HepG2 (cell line): Measurements from ENCODE around the gene NDC80. TPM values are rescaled to one million over a fixed set of nuclear protein-coding genes. Genes with fewer than 3 reads are reported as not detected.

Experiments
- ARID2 ChIP-seq: sonication (generic); formaldehyde crosslinking; IDR thresholded peaks from 2 replicates; pipeline ENCODE4 v1.8.1; 2022; ENCODE audit warnings: mild to moderate bottlenecking, missing genetic modification reagents, borderline replicate concordance
- ARNT2 ChIP-seq: sonication (generic); formaldehyde crosslinking; IDR thresholded peaks from 2 replicates; pipeline ENCODE4 v1.8.0; 2022; ENCODE audit warnings: mild to moderate bottlenecking, low read depth, missing genetic modification reagents, moderate library complexity
- MYNN ChIP-seq: sonication (generic); formaldehyde crosslinking; IDR thresholded peaks from 2 replicates; pipeline ENCODE4 v1.4.0; 2020; ENCODE audit warnings: mild to moderate bottlenecking, low read depth, missing genetic modification reagents
- NCOR1 ChIP-seq: fragments of 200-600 bp; sonication (generic); IDR thresholded peaks from 2 replicates; pipeline ENCODE4 v1.7.0; 2017; ENCODE audit warnings: antibody characterized with exemption, low read length, borderline replicate concordance
- ONECUT2 ChIP-seq: sonication (generic); formaldehyde crosslinking; IDR thresholded peaks from 2 replicates; pipeline ENCODE4 v1.4.0; 2020; ENCODE audit warnings: missing genetic modification reagents
- PHF8 ChIP-seq: sonication (generic); formaldehyde crosslinking; IDR thresholded peaks from 2 replicates; pipeline ENCODE4 v1.5.0; 2020; ENCODE audit warnings: missing genetic modification reagents
- SIX1 ChIP-seq: sonication (generic); formaldehyde crosslinking; IDR thresholded peaks from 2 replicates; pipeline ENCODE4 v1.4.0; 2020; ENCODE audit warnings: missing genetic modification reagents, borderline replicate concordance
- XBP1 ChIP-seq: sonication (generic); formaldehyde crosslinking; IDR thresholded peaks from 2 replicates; pipeline ENCODE4 v1.5.0; 2020; ENCODE audit warnings: missing genetic modification reagents
- ZBTB7A ChIP-seq: sonication (generic); formaldehyde crosslinking; IDR thresholded peaks from 2 replicates; pipeline ENCODE4 v1.8.0; 2022; ENCODE audit warnings: mild to moderate bottlenecking, missing genetic modification reagents
- ZNF552 ChIP-seq: sonication (generic); formaldehyde crosslinking; IDR thresholded peaks from 2 replicates; pipeline ENCODE4 v1.9.0; 2022; ENCODE audit warnings: missing genetic modification reagents, mild to moderate bottlenecking, borderline replicate concordance
- ZNF570 ChIP-seq: sonication (generic); formaldehyde crosslinking; IDR thresholded peaks from 2 replicates; pipeline ENCODE4 v1.4.0; 2020; ENCODE audit warnings: mild to moderate bottlenecking, missing genetic modification reagents, borderline replicate concordance
- ZNF678 ChIP-seq: sonication (generic); formaldehyde crosslinking; IDR thresholded peaks from 2 replicates; pipeline ENCODE4 v1.4.0; 2020; ENCODE audit warnings: mild to moderate bottlenecking, missing genetic modification reagents
- ZNF724P ChIP-seq: sonication (generic); formaldehyde crosslinking; IDR thresholded peaks from 2 replicates; pipeline ENCODE4 v1.8.0; 2022; ENCODE audit warnings: missing genetic modification reagents, borderline replicate concordance
- ZSCAN31 ChIP-seq: sonication (generic); formaldehyde crosslinking; IDR thresholded peaks from 2 replicates; pipeline ENCODE4 v1.5.0; 2020; ENCODE audit warnings: low read depth, mild to moderate bottlenecking, missing genetic modification reagents
- polyA plus RNA-seq, 8 experiments: library from polyadenylated mRNA; depleted of rRNA in 3 of 8; stranded (reverse) in 7 of 8; unstranded in 1 of 8; fragments of >200 nt; fragmentation: Illumina TruSeq in 4 of 8; extraction: Trizol in 4 of 8; gene quantifications; 2 replicates each; pipeline versions ENCODE4 v1.2.1 to v1.2.3, GENCODE V29; 2011 to 2016; ENCODE audit warnings: low read depth in 4 of 8, missing spikeins in 1 of 8, mixed read lengths in 1 of 8; ENCODE audit not compliant: insufficient read depth in 1 of 8
- total RNA-seq, 5 experiments: library from RNA; depleted of rRNA; stranded (reverse); fragments of >200 nt; fragmentation: Illumina TruSeq; extraction: Trizol; gene quantifications; 2 replicates each; pipeline ENCODE4 v1.2.3, GENCODE V29; 2016; ENCODE audit warnings: low read depth in 1 of 5
- TF ChIP-seq, protein P1 (sequence below): sonication (generic); formaldehyde crosslinking; IDR thresholded peaks from 2 replicates; pipeline ENCODE4 v1.8.0; 2022; ENCODE audit warnings: missing genetic modification reagents, low read depth, mild to moderate bottlenecking, borderline replicate concordance
- TF ChIP-seq, protein P2 (sequence below): sonication (generic); formaldehyde crosslinking; conservative IDR thresholded peaks from 2 replicates; pipeline ENCODE4 v1.4.0; 2020; ENCODE audit warnings: missing genetic modification reagents
- TF ChIP-seq, protein P3 (sequence below): sonication (generic); formaldehyde crosslinking; IDR thresholded peaks from 2 replicates; pipeline ENCODE4 v1.4.0; 2020; ENCODE audit warnings: mild to moderate bottlenecking, missing genetic modification reagents
- TF ChIP-seq, protein P4 (sequence below): sonication (generic); formaldehyde crosslinking; IDR thresholded peaks from 2 replicates; pipeline ENCODE4 v1.4.0; 2020; ENCODE audit warnings: missing genetic modification reagents
- TF ChIP-seq, protein P5 (sequence below): sonication (generic); formaldehyde crosslinking; IDR thresholded peaks from 2 replicates; pipeline ENCODE4 v1.4.0; 2020; ENCODE audit warnings: missing genetic modification reagents
- TF ChIP-seq, protein P6 (sequence below): fragments of 450-650 bp; IDR thresholded peaks from 2 replicates; pipeline ENCODE4 v1.6.1; 2016

The NDC80 gene
- total and polyA plus RNA-seq, 2 of the 13 experiments (the other 11 are each of a cell fraction or from before 2014, with no cell fraction given): 9.6 to 33.0 TPM

DNA sequence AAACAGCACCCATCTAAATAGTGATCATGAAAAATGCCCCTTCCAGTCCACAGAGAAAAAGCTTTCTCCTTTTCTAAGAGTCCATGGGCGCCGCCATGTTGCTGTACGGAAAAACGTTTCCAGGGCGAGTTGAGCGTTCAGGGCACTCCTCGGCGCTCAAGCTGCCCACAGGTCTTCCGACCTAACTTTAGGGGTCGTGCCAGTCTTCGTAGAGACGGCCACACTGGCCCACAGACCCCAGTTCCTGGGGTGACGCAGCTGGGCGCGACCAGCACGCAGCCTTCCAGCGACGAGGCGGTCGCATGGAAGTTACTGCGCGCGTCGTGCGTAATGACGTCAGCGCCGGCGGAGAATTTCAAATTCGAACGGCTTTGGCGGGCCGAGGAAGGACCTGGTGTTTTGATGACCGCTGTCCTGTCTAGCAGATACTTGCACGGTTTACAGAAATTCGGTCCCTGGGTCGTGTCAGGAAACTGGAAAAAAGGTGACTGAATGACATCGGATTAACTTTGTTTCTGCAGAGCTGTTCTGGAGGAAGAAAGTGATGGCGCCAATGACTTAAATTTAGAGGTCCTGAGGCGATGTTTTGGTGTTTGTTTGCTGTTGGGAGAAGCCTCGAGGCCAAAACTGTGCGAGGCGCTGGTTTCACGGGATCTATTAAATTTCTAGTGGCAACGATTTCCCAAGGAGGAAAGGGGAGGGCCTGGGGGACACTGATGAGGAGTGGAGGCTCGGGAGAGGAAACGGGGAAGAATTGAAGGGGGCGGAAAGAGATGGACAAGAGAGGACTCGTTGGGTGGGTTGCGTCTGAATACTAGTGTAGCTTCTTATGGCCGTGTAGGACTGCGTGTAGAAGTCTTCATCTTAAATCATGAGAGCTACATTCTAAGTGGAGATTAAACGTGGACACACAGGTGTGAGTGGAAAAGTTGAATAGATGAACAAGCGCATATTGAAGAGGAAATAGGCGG, at the start of gene NDC80, which contains the start of gene METTL4 (continued):
- TF ChIP-seq, protein P1, sequence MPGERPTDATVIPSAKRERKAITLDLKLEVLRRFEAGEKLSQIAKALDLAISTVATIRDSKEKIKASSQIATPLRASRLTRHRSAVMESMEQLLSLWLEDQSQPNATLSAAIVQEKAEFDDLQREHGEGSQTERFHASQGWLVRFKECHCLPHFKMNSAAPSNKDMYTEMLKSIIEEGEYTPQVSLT (CRISPR knock-in tag): no peak
- no peak for TF ChIP-seq ONECUT2
- TF ChIP-seq NCOR1: 0 out of 2 replicates have a peak, but pooled peaks have one; percentile 11
- peak; percentile 99 for TF ChIP-seq ARNT2 (CRISPR knock-in tag)
- no peak for TF ChIP-seq MYNN
- TF ChIP-seq ZSCAN31 (CRISPR knock-in tag): 0 out of 2 replicates have a peak, but pooled peaks have one; percentile 35
- TF ChIP-seq, protein P2, sequence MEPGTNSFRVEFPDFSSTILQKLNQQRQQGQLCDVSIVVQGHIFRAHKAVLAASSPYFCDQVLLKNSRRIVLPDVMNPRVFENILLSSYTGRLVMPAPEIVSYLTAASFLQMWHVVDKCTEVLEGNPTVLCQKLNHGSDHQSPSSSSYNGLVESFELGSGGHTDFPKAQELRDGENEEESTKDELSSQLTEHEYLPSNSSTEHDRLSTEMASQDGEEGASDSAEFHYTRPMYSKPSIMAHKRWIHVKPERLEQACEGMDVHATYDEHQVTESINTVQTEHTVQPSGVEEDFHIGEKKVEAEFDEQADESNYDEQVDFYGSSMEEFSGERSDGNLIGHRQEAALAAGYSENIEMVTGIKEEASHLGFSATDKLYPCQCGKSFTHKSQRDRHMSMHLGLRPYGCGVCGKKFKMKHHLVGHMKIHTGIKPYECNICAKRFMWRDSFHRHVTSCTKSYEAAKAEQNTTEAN: 0 out of 2 replicates have a peak, but pooled peaks have one; percentile 18
- TF ChIP-seq ZNF552 (CRISPR knock-in tag): no peak
- TF ChIP-seq, protein P3, sequence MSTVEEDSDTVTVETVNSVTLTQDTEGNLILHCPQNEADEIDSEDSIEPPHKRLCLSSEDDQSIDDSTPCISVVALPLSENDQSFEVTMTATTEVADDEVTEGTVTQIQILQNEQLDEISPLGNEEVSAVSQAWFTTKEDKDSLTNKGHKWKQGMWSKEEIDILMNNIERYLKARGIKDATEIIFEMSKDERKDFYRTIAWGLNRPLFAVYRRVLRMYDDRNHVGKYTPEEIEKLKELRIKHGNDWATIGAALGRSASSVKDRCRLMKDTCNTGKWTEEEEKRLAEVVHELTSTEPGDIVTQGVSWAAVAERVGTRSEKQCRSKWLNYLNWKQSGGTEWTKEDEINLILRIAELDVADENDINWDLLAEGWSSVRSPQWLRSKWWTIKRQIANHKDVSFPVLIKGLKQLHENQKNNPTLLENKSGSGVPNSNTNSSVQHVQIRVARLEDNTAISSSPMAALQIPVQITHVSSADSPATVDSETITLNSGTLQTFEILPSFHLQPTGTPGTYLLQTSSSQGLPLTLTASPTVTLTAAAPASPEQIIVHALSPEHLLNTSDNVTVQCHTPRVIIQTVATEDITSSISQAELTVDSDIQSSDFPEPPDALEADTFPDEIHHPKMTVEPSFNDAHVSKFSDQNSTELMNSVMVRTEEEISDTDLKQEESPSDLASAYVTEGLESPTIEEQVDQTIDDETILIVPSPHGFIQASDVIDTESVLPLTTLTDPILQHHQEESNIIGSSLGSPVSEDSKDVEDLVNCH (CRISPR knock-in tag): no peak
- TF ChIP-seq ZNF724P (CRISPR knock-in tag): peak; percentile 97
- TF ChIP-seq ZNF570 (CRISPR knock-in tag): no peak
- TF ChIP-seq, protein P4, sequence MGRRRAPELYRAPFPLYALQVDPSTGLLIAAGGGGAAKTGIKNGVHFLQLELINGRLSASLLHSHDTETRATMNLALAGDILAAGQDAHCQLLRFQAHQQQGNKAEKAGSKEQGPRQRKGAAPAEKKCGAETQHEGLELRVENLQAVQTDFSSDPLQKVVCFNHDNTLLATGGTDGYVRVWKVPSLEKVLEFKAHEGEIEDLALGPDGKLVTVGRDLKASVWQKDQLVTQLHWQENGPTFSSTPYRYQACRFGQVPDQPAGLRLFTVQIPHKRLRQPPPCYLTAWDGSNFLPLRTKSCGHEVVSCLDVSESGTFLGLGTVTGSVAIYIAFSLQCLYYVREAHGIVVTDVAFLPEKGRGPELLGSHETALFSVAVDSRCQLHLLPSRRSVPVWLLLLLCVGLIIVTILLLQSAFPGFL: no peak
- peak; percentile 95 for TF ChIP-seq ARID2
- TF ChIP-seq, protein P5, sequence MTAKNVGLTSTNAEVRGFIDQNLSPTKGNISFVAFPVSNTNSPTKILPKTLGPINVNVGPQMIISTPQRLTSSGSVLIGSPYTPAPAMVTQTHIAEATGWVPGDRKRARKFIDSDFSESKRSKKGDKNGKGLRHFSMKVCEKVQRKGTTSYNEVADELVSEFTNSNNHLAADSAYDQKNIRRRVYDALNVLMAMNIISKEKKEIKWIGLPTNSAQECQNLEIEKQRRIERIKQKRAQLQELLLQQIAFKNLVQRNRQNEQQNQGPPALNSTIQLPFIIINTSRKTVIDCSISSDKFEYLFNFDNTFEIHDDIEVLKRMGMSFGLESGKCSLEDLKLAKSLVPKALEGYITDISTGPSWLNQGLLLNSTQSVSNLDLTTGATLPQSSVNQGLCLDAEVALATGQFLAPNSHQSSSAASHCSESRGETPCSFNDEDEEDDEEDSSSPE (CRISPR knock-in tag): peak; percentile 100
- TF ChIP-seq, protein P6, sequence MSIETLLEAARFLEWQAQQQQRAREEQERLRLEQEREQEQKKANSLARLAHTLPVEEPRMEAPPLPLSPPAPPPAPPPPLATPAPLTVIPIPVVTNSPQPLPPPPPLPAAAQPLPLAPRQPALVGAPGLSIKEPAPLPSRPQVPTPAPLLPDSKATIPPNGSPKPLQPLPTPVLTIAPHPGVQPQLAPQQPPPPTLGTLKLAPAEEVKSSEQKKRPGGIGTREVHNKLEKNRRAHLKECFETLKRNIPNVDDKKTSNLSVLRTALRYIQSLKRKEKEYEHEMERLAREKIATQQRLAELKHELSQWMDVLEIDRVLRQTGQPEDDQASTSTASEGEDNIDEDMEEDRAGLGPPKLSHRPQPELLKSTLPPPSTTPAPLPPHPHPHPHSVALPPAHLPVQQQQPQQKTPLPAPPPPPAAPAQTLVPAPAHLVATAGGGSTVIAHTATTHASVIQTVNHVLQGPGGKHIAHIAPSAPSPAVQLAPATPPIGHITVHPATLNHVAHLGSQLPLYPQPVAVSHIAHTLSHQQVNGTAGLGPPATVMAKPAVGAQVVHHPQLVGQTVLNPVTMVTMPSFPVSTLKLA: peak; percentile 50; the same call in 1 of the 2 replicates
- TF ChIP-seq PHF8 (CRISPR knock-in tag): peak; percentile 80
- no peak for TF ChIP-seq XBP1 (CRISPR knock-in tag)
- peak; percentile 62; the same call in 1 of the 2 replicates for TF ChIP-seq ZBTB7A (CRISPR knock-in tag)
- TF ChIP-seq ZNF678 (CRISPR knock-in tag): no peak
- TF ChIP-seq SIX1 (CRISPR knock-in tag): no peak
